ENCODE results near the gene ACTRT1.

Gene ACTRT1

GRCh38 chrX:128052303-128052702 lies at the start of gene ACTRT1:
Gene ACTRT1 (minus strand): TSS chrX:128052403. CDS start chrX:128052206, 197 bp downstream.
- DNase-seq = no peak

GRCh38 chrX:128078545-128078944 lies 26.3 kb upstream of the ACTRT1 start:
- no peak for DNase-seq

- no peak for DNase-seq
Observed at GRCh38 chrX:128057421-128057820, 5.2 kb upstream of the ACTRT1 start.

DNA sequence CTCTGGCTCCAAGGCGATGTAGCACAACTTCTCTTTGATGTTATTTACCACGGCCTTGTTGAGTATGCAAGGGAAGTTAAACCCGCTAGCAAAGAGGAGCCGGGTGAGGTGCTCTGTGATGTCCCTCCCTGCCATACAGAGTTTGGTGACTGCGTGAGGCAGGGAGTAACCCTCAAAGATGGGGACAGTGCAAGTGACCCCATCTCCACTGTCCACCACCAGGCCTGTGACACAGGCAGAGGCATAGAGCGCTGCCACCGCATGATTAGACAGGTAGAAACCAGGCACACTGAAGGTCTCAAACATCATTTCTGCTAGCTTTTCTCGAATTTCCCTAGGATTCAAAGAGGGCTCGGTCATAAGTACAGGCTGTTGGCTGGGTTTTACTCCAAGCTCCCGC lies 677 bp downstream of the ACTRT1 start:
- DNase-seq = no peak

- no peak for DNase-seq
Observed at GRCh38 chrX:128035318-128035717, 16.9 kb downstream of the ACTRT1 start.

DNA sequence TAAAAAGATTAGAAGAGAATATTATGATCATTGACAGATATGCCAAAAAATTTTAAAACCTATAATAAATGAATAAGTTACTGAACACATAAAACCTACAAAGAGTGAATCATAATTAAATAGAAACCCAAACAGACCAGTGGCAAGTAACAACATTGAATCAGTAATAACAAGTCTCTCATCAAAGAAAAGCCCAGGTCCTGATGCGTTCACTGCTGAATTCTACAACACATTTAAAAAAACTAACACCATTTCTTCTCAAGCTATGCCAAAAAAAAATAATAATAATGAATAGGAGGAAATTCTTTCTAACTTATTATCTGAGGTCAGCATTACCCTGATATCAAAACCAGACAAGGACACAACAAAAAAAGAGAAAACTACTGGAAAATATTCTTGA lies 30.6 kb downstream of the ACTRT1 start:
- DNase-seq = no peak

GRCh38 chrX:128020701-128021100 lies 31.5 kb downstream of the ACTRT1 start:
- no peak for DNase-seq

DNA sequence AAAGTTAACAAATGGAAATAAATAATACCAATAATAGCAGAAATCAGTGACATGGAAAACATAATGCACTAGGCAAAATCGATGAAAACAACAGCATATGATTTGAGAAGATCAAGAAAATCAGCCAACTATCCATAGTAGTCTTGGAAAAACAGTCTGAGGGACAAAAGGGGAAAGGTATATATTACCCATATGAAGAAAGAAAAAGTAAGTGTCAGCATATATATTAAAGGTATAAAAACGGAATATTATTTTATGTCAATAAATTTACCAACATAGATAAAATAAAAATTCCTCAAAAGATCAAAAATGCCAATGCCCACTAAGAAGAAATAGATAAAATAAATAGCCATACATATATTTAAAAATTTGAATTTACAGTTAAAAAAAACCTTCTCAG lies 33.0 kb downstream of the ACTRT1 start:
- DNase-seq = no peak

DNA sequence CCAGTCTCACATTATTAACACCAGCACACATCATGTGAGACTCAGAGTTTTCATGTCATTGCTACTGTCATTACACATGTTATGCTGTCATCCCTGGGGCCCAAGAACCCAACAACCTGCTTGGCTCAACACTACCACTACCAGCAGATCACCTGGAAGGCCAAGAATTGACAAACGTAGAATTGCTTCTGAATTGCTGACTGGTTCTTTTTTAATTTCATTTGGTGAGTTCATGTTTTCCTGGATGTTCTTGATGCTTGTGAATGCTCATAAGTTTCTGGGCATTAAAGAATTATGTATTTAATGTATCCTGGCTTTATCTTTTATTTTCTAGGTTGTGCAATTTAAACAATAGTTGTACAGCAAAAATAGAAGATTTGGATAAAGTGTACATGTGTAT lies 40.2 kb downstream of the ACTRT1 start:
- no peak for DNase-seq

DNA sequence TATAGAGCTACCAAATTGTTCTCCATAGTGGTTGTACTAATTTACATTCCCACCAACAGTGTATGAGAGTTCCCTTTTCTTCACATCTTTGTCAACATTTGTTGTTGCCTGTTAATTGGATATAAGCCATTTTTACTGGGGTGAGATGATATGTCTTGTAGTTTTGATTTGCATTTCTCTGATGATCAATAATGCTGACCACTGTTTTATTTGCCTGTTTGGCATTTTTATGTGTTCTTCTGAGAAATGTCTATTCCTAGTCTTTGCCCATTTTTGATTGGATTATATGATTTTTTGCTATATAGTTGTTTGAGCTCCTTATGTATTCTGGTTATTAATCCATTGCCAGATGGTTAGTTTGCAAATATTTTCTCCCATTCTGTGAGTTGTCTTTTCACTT lies 44.3 kb downstream of the ACTRT1 start:
- no peak for DNase-seq

Measured in NCI-H2107 (cell line).